ENCODE data around the gene UXS1. TPM values are rescaled to one million over a fixed set of nuclear protein-coding genes. Genes with fewer than 3 reads are reported as not detected.

Gene UXS1
- total RNA-seq, 1 experiment from 2014 or later: 46.3 TPM

DNA sequence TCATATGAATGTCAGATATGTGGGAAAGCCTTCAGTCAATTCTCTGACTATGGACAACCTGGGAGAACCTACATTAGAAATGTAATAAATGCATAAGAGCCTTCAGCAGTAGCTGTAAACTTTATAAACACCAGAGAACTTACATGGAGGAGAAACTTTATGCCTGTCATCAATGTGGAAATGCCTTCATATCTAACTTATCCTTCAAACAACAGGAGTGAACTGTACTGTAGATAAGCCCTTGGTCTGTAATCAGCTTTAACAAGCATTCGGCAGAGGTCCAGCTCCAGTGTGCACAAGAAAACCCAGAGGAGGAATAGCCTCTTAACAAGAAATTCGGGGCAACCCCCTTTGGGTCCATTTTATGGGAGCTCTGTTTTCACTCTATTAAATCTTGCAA lies 14.8 kb upstream of the UXS1 start:
- Mint-ChIP-seq H3K36me3 (ENCODE audit: insufficient read depth in 1 of 3, low read depth in 3 of 3) (no peaks in the 10 kb centered on the region), H3K4me1 (peaks cover 10 to 17% of the 10 kb centered on the region in 2 experiments), H3K27me3 (ENCODE audit: low read depth) (no peaks in the 10 kb centered on the region; the same call in 1 of the 2 replicates), H3K9me3 (peaks cover 0 to 3% of the 10 kb centered on the region in 2 experiments; a peak in 2 of 5 replicates), H3K27ac (no peak overlapping the region), H3K4me3 (no peak overlapping the region)
- no peak overlapping the region for H3K4me2 ChIP-seq (ENCODE audit: insufficient read depth, insufficient read length, low read length)
- no peak overlapping the region for H3K56ac ChIP-seq (ENCODE audit: insufficient read length, low read depth, low read length)
- DNase-seq: no peak
- H3K79me2 ChIP-seq (ENCODE audit: insufficient read depth, low read length): no peaks in the 10 kb centered on the region
- no peaks in the 10 kb centered on the region; the same call in 1 of the 2 replicates for H3K4me1 ChIP-seq (ENCODE audit: insufficient read depth, low read length)
- H3K4ac ChIP-seq (ENCODE audit: low read depth, low read length): no peak overlapping the region
- no peak overlapping the region for H4K91ac ChIP-seq (ENCODE audit: insufficient read length, low read depth, low read length)
- H3K9ac ChIP-seq (ENCODE audit: extremely low read depth, insufficient read length, low read length): no peak overlapping the region
- H3K79me1 ChIP-seq (ENCODE audit: insufficient read depth, low read depth, low read length, poor library complexity, severe bottlenecking): no peaks in the 10 kb centered on the region
- H4K20me1 ChIP-seq (ENCODE audit: control insufficient read depth, insufficient read depth, insufficient read length): no peaks in the 10 kb centered on the region
- H3K14ac ChIP-seq (ENCODE audit: insufficient read depth, low read length): no peak overlapping the region
- no peak overlapping the region for H3T11ph ChIP-seq (ENCODE audit: low read length)
- no peak overlapping the region for H2AK5ac ChIP-seq (ENCODE audit: insufficient read length, low read length)
- H2BK12ac ChIP-seq (ENCODE audit: insufficient read length, low read depth, low read length): no peak overlapping the region
- no peak overlapping the region for H2BK15ac ChIP-seq (ENCODE audit: low read depth, low read length)
- H2BK120ac ChIP-seq (ENCODE audit: low read depth, low read length, poor library complexity, severe bottlenecking): no peak overlapping the region
- H2BK20ac ChIP-seq (ENCODE audit: low read depth, low read length, poor library complexity, severe bottlenecking): no peak overlapping the region
- no peak overlapping the region for H3K23ac ChIP-seq (ENCODE audit: insufficient read length, low read depth, low read length)
- no peak overlapping the region for H3K27ac ChIP-seq (ENCODE audit: insufficient read length, low read depth, low read length)
- no peak overlapping the region for H2AFZ ChIP-seq (ENCODE audit: low read length)
- H3K18ac ChIP-seq (ENCODE audit: insufficient read length, low read depth, low read length): no peak overlapping the region
- H3K23me2 ChIP-seq (ENCODE audit: insufficient read length, low read depth, low read length, poor library complexity, severe bottlenecking): no peaks in the 10 kb centered on the region
- H3K27me3 ChIP-seq (ENCODE audit: insufficient read depth, low read length): no peaks in the 10 kb centered on the region
- no CpG with 5 or more reads among the region's 2 CpGs for WGBS (ENCODE audit: extremely low coverage, insufficient read length, low lambda C conversion rate)
- H4K8ac ChIP-seq (replicated peaks; ENCODE audit: insufficient read length, low read depth, low read length): no peak overlapping the region
- H4K5ac ChIP-seq (ENCODE audit: insufficient read length, low read depth, low read length): no peak overlapping the region
- TF ChIP-seq, protein P1, sequence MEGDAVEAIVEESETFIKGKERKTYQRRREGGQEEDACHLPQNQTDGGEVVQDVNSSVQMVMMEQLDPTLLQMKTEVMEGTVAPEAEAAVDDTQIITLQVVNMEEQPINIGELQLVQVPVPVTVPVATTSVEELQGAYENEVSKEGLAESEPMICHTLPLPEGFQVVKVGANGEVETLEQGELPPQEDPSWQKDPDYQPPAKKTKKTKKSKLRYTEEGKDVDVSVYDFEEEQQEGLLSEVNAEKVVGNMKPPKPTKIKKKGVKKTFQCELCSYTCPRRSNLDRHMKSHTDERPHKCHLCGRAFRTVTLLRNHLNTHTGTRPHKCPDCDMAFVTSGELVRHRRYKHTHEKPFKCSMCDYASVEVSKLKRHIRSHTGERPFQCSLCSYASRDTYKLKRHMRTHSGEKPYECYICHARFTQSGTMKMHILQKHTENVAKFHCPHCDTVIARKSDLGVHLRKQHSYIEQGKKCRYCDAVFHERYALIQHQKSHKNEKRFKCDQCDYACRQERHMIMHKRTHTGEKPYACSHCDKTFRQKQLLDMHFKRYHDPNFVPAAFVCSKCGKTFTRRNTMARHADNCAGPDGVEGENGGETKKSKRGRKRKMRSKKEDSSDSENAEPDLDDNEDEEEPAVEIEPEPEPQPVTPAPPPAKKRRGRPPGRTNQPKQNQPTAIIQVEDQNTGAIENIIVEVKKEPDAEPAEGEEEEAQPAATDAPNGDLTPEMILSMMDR (conservative IDR thresholded peaks at IDR 0.05): no peak
- H2BK5ac ChIP-seq (ENCODE audit: insufficient read length, low read length): no peak overlapping the region
- H3K9me3 ChIP-seq (ENCODE audit: control insufficient read depth, low read depth, low read length): no peaks in the 10 kb centered on the region
